ENCODE data around the gene PLXNA2. TPM values are rescaled to one million over a fixed set of nuclear protein-coding genes. Genes with fewer than 3 reads are reported as not detected.

Gene PLXNA2
- total and polyA plus RNA-seq, 2 of the 4 experiments (the other 2 are of a cell fraction), result 0.72 to 1.1 TPM

DNA sequence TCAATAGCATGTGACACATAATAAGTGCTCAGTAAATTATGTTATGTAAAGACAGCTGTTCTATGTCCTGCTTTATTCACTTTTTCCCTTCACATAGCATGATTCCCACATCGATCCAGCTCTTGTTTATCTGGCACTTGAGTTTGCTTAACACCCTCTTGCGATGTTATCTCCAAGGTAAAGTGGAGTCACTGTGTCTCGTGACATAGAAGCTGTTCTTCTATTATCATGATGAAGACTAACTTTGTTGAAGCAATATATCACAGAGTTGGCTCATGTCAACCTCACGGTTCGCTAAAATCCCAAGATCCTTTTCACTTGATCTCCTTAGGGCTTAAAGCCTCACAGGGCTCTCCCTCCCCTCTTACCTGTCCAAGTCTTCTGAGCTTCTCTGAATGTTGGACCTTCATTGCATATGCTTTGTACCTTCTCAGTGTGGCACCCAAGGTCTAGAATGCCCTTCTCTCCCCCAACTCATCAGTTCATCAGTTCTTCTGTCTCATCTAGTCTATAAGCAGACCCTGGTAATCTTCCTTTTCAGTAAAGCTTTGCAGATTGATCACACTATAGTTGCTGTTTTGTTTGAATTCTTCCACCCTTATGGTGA, 38.0 kb downstream of the PLXNA2 start:
- peak overlapping the region; percentile 80 for H2BK120ac ChIP-seq (ENCODE audit: low read depth, low read length)
- H2AFZ ChIP-seq (replicated peaks; ENCODE audit: low read length, poor library complexity), result no peak overlapping the region
- dilution Hi-C loops (cut with HindIII; ENCODE audit: low sequenced_read_pairs, unreplicated experiment) (no loop called here), intact Hi-C loops (cut with micrococcal nuclease) (no loop called here), in situ Hi-C loops (cut with MboI; ENCODE audit: low sequenced_read_pairs) (no loop called here)
- H3K14ac ChIP-seq (replicated peaks; ENCODE audit: low read depth, low read length), result peak overlapping the region; percentile 31; the same call in 1 of the 2 replicates
- H2BK5ac ChIP-seq (ENCODE audit: low read depth, low read length, poor library complexity, severe bottlenecking), result no peak overlapping the region
- peak overlapping the region; percentile 65 for H2AK5ac ChIP-seq (ENCODE audit: low read depth, low read length)
- H3K18ac ChIP-seq (ENCODE audit: low read depth, low read length), result no peak overlapping the region
- TF ChIP-seq, protein P1, sequence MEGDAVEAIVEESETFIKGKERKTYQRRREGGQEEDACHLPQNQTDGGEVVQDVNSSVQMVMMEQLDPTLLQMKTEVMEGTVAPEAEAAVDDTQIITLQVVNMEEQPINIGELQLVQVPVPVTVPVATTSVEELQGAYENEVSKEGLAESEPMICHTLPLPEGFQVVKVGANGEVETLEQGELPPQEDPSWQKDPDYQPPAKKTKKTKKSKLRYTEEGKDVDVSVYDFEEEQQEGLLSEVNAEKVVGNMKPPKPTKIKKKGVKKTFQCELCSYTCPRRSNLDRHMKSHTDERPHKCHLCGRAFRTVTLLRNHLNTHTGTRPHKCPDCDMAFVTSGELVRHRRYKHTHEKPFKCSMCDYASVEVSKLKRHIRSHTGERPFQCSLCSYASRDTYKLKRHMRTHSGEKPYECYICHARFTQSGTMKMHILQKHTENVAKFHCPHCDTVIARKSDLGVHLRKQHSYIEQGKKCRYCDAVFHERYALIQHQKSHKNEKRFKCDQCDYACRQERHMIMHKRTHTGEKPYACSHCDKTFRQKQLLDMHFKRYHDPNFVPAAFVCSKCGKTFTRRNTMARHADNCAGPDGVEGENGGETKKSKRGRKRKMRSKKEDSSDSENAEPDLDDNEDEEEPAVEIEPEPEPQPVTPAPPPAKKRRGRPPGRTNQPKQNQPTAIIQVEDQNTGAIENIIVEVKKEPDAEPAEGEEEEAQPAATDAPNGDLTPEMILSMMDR (conservative IDR thresholded peaks at IDR 0.05; ENCODE audit: low read depth, low read length), result no peak
- no peak for TF ChIP-seq RCOR1 (IDR thresholded peaks at IDR 0.05; ENCODE audit: insufficient replicate concordance, low read length)
- TF ChIP-seq POLR2A (IDR thresholded peaks at IDR 0.05; ENCODE audit: low read depth, low read length), result no peak
- TF ChIP-seq FOS (IDR thresholded peaks at IDR 0.05; ENCODE audit: low read depth, low read length), result no peak
- no peak for TF ChIP-seq USF2 (IDR thresholded peaks at IDR 0.05; ENCODE audit: low read depth, low read length)
- TF ChIP-seq MAZ (IDR thresholded peaks at IDR 0.05; ENCODE audit: borderline replicate concordance, low read depth, low read length), result no peak
- no peak for TF ChIP-seq CHD1 (IDR thresholded peaks at IDR 0.05; ENCODE audit: low read depth, low read length)
- TF ChIP-seq MAFK (IDR thresholded peaks at IDR 0.05; ENCODE audit: low read depth, low read length), result no peak
- no peak for TF ChIP-seq CEBPB (IDR thresholded peaks at IDR 0.05; ENCODE audit: low read depth, low read length)
- TF ChIP-seq, protein P2, sequence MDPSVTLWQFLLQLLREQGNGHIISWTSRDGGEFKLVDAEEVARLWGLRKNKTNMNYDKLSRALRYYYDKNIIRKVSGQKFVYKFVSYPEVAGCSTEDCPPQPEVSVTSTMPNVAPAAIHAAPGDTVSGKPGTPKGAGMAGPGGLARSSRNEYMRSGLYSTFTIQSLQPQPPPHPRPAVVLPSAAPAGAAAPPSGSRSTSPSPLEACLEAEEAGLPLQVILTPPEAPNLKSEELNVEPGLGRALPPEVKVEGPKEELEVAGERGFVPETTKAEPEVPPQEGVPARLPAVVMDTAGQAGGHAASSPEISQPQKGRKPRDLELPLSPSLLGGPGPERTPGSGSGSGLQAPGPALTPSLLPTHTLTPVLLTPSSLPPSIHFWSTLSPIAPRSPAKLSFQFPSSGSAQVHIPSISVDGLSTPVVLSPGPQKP (IDR thresholded peaks at IDR 0.05; ENCODE audit: borderline replicate concordance, low read depth, low read length), result no peak
- no peak for TF ChIP-seq MXI1 (IDR thresholded peaks at IDR 0.05; ENCODE audit: borderline replicate concordance, low read depth, low read length)
- no peak for TF ChIP-seq SMC3 (IDR thresholded peaks at IDR 0.05; ENCODE audit: low read depth, low read length)
- no peak for TF ChIP-seq RAD21 (IDR thresholded peaks at IDR 0.05; ENCODE audit: low read length)
- no peak for ATAC-seq (ENCODE audit: low read depth)
- H4K8ac ChIP-seq (ENCODE audit: low read depth in 2 of 2, low read length in 2 of 2), result peak overlapping the region in 1 of 2 experiments; percentile 9; a peak in 1 of 4 replicates
- no peak overlapping the region for H3K4me2 ChIP-seq (ENCODE audit: low read depth, low read length)
- 80% methylated on average over 2 of the region's 5 CpGs; no CpG with 5 or more reads in 1 of the 2 experiments for WGBS, 2 experiments (ENCODE audit: extremely low coverage in 2 of 2, insufficient read length in 1 of 2)
- no peak overlapping the region for H3K56ac ChIP-seq (ENCODE audit: extremely low read depth, insufficient read depth, low read length)
- peaks cover 0 to 58% of the 10 kb centered on the region in 2 experiments for H3K79me1 ChIP-seq (ENCODE audit: low read depth in 1 of 2, low read length in 2 of 2)
- no peaks in the 10 kb centered on the region for H3K9me3 ChIP-seq (ENCODE audit: control insufficient read depth, insufficient read depth, low read length)
- H3K36me3 ChIP-seq (ENCODE audit: control insufficient read depth, insufficient read depth, low read length), result no peaks in the 10 kb centered on the region
- no peak for DNase-seq
- H3K27ac ChIP-seq (ENCODE audit: insufficient read depth, low read length), result no peak overlapping the region
- peaks cover 22% of the 10 kb centered on the region for H3K4me1 ChIP-seq (ENCODE audit: control insufficient read depth, insufficient read depth, low read length)
- ChIA-PET CTCF (interaction anchor here (0.6 to 1.3 kb wide), 4 partner anchors 39 to 707 kb away, joined by 3 read pairs; no protein-coding TSS in a partner anchor), POLR2A (ENCODE audit: unreplicated experiment) (no interaction called here)
- no peaks in the 10 kb centered on the region for H3K27me3 ChIP-seq (ENCODE audit: control insufficient read depth, insufficient read depth, low read length)
- H2BK15ac ChIP-seq (ENCODE audit: low read depth, low read length), result peak overlapping the region; percentile 23; the same call in 2 of the 3 replicates
- no peak overlapping the region for H3K9ac ChIP-seq (ENCODE audit: low read depth, low read length)
- H2AK9ac ChIP-seq (replicated peaks; ENCODE audit: low read depth, low read length, poor library complexity), result no peak overlapping the region
- peak overlapping the region; percentile 80; the same call in 1 of the 2 replicates for H4K91ac ChIP-seq (ENCODE audit: insufficient read depth, low read depth, low read length)
- peak overlapping the region; percentile 79 for H2BK20ac ChIP-seq (ENCODE audit: low read depth, low read length)
- no peaks in the 10 kb centered on the region for H4K20me1 ChIP-seq (ENCODE audit: insufficient read depth, low read length)
- no TSS peak for BruUV-seq (replicated peaks)
- H3K23ac ChIP-seq (ENCODE audit: low read depth, low read length), result peak overlapping the region; percentile 59; the same call in 1 of the 2 replicates
- no peak overlapping the region for H4K5ac ChIP-seq (ENCODE audit: low read depth, low read length)
- H3K4ac ChIP-seq (ENCODE audit: low read depth, low read length), result 0 out of 2 replicates have a peak overlapping the region, but pooled peaks have one; percentile 50
- no peak overlapping the region for H3K4me3 ChIP-seq (ENCODE audit: insufficient read depth, low read depth, low read length)
- peaks cover 48% of the 10 kb centered on the region for H3K9me1 ChIP-seq (ENCODE audit: insufficient read depth, low read length)
